Measurements from ENCODE around the gene KITLG.

GRCh38 chr12:88590851-88591250, 10.6 kb upstream of the KITLG start:
- TF ChIP-seq, protein P1, sequence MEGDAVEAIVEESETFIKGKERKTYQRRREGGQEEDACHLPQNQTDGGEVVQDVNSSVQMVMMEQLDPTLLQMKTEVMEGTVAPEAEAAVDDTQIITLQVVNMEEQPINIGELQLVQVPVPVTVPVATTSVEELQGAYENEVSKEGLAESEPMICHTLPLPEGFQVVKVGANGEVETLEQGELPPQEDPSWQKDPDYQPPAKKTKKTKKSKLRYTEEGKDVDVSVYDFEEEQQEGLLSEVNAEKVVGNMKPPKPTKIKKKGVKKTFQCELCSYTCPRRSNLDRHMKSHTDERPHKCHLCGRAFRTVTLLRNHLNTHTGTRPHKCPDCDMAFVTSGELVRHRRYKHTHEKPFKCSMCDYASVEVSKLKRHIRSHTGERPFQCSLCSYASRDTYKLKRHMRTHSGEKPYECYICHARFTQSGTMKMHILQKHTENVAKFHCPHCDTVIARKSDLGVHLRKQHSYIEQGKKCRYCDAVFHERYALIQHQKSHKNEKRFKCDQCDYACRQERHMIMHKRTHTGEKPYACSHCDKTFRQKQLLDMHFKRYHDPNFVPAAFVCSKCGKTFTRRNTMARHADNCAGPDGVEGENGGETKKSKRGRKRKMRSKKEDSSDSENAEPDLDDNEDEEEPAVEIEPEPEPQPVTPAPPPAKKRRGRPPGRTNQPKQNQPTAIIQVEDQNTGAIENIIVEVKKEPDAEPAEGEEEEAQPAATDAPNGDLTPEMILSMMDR (IDR thresholded peaks at IDR 0.05): no peak
- TF ChIP-seq POLR2A (IDR thresholded peaks at IDR 0.05): no peak
